Activated gamma-delta T cell (primary cell): ENCODE measurements around the gene PRSS56.

Source experiments
- DNase-seq: peaks from one replicate; lab custom pipeline; 2025; lab: John Stamatoyannopoulos, UW

The PRSS56 gene

DNA sequence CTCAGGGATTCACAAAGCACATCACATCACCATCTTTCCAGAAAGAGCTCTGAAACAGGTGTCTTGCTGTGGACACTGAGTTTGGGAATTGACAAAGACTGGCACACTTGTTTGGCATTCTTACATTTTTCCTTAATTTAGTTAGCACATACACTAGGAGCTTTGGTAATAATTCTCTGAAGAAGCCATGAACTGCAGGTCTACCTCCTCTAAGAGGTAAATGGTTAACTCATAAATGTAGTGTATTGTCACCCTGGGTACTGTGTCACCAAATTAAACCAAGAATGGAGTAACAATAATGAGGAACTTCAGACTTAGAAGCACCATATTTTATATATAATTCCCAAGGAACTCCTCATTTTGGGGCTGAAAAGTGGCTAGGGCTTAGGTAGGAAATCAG lies 52.9 kb downstream of the PRSS56 start:
- DNase-seq, result no peak

DNA sequence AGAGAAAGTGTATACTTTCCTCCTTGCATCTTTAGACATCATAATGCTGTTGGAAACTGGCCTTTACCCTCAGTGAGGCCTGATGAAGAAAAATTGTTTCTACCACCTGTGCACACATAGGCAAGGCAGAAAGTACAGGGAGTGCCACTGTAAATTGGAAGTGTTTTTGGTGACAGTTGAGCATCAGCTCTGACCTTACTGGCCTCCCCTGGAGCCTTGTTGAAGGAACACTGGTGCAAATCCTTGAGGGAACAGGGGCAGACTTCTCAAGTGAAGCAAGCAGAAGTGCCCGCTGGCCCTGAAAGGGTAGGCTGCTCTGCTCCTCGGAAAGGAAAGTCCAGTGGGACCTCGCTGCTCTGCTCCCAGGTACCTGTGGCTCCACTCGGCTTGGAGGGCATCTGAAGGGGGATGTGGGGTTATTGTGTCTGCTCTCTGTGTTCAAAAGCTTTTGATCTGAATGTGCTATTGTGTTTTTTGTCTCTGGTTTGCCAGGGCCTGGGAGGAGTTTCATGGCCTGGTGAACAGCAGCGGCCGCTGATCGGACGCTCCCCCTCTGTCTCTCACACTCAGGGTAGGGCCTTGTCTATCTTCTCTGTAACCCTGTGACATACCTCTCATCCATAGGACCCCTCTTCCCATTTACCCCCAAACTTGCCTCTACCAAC lies 53.7 kb downstream of the PRSS56 start:
- no peak for DNase-seq

DNA sequence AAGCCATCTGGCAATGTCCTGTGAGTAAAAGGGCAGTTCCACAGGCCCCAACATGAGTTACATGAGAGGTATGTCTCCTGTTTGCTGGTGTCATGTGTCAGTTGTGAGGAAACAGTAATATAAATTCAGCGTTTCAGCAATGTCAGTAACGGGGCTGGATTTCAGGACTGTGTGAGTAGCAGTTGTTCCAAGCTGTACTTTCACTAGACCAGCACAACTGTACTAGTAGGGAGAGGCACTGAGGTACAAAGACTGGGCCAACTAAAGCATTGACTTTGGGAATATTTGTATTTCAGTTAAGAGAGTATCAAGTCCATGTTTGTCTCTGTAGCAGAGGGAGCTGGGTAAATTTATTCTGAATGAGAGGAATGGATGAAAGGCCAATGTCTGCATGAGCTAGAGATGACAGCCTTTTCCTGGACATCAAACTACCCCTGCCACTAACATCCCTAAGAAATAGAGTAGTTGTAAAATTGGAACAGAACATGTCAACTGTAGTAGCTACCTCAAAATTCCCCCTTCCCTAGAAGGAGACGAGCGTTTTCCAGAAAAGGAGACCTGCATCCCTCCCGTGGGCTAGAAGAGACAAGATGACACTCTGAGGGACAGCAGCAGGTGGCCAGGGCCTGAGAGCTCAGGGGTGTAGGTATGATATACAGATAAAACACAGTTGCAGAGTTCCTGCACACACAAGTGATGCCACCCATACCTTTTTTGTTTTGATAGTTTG lies 54.7 kb downstream of the PRSS56 start:
- no peak for DNase-seq
